SK-N-MC (cell line): Measurements from ENCODE around the gene RASSF7.

Source experiments
- EZH2 ChIP-seq: fragments of 200-600 bp; sonication (generic); IDR thresholded peaks from one replicate; pipeline ENCODE4 v1.6.1; 2017; ENCODE audit warnings: antibody characterized with exemption
- FOXP2 ChIP-seq: optimal IDR thresholded peaks from 2 replicates; pipeline ENCODE3; 2011; ENCODE audit warnings: mild to moderate bottlenecking, moderate library complexity; ENCODE audit not compliant: insufficient read depth; ENCODE audit errors: extremely low read length, control extremely low read depth
- POLR2AphosphoS5 ChIP-seq: IDR thresholded peaks from 2 replicates; pipeline ENCODE4 v1.6.1; 2012; ENCODE audit warnings: mild to moderate bottlenecking, low read depth, low read length, borderline replicate concordance

- TF ChIP-seq EZH2 (no peak), POLR2AphosphoS5 (no peak), FOXP2 (no peak)
These were observed 30.2 kb downstream of the RASSF7 start for GRCh38 chr11:590997-591396.
